GM12873 (cell line): ENCODE results near the gene AK1.

ENCODE experiments used
- TF ChIP-seq, protein P1 (sequence below): IDR thresholded peaks from 2 replicates; pipeline ENCODE4 v1.5.1; 2012; ENCODE audit warnings: low read depth, mild to moderate bottlenecking, moderate library complexity, low read length, control low read depth; ENCODE audit not compliant: insufficient read depth; ENCODE audit errors: missing control alignments

AK1 gene

DNA sequence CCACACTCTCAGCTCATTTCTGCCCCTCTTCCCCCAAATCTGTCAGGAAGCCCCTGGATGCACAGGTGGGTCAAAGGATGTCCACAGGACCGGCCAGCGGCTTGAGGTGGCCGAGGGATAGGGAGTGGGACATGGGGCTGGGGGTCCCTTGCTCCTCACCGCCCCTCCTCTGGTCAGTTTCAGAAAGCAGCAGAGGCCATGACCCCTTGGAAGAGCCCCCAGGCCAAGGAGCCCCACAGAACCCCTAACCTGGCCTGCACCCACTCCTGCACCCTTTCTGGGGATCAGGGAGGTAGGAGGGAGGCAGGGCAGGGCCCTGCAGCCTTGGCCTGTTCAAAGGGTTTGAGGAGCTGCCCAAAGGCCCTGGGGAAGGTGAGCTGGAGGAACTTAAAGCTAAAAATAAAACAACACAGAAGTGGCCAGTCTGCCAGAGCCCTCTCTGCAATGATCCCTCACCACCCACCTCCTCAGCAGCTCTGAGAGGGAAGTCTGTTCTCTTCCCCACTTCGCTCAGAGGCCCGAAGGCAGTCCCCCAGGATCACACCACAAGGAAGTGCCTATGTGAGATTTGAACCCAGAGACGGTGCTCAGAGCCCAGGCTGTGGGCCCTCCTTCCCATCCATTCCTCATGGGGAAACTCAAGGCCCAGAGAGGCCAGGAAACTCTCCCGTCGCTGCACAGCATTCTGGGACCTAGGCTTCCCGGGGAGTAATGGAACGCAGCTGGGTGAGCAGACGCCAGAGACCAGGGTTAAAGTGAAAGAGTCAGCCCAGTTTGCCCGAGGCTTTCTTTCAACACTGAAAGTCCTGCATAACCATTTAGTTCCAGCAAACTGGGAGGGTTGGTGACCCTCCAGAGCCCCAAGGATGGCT lies 23.9 kb downstream of the AK1 start:
- TF ChIP-seq, protein P1, sequence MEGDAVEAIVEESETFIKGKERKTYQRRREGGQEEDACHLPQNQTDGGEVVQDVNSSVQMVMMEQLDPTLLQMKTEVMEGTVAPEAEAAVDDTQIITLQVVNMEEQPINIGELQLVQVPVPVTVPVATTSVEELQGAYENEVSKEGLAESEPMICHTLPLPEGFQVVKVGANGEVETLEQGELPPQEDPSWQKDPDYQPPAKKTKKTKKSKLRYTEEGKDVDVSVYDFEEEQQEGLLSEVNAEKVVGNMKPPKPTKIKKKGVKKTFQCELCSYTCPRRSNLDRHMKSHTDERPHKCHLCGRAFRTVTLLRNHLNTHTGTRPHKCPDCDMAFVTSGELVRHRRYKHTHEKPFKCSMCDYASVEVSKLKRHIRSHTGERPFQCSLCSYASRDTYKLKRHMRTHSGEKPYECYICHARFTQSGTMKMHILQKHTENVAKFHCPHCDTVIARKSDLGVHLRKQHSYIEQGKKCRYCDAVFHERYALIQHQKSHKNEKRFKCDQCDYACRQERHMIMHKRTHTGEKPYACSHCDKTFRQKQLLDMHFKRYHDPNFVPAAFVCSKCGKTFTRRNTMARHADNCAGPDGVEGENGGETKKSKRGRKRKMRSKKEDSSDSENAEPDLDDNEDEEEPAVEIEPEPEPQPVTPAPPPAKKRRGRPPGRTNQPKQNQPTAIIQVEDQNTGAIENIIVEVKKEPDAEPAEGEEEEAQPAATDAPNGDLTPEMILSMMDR, result no peak

DNA sequence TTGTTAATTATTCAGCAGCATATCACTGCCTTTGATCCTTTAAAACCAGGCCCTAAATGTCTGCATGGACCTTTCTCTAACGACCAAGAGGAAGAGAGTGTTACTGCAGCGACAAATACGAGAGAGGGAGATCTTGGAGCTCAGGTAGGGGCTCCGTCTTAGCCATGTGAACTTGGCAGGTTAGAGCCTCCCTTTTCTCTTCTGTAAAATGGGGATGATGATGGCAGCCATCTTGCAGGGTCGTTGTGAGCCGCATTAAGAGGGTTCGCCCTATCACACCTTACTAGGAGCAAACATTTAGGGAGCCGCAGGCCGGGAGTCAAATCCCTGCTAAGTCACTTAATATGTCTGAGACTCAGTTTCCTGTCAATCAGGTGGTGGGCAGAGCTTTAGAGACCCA lies 24.6 kb downstream of the AK1 start:
- TF ChIP-seq, protein P1, result no peak

DNA sequence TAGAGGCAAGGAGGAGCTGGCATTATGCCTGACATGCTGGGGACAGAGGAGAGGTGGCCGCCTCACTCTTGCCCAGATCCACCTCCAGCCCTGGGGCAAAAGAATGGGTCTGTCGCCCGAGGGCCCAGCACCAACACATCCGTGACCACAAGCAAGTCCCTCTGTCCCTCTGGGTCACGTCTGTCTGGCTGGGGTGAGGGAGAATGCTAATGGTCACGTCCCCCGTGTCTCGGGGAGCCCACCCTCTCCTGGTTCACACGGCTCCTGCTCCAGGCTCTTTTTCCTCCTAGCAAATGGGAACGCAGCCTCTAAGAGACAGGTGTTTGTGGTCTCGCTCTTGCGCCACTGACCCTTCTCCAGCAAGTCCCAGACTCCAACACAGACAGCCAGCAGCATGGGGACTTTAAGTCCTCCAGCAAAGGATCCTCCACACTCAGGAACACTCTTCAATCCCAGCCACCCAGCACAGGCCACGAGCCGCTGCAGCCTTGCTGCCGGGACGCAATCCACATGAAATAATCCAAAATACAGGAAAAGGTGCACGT lies 27.1 kb downstream of the AK1 start:
- TF ChIP-seq, protein P1, result no peak

DNA sequence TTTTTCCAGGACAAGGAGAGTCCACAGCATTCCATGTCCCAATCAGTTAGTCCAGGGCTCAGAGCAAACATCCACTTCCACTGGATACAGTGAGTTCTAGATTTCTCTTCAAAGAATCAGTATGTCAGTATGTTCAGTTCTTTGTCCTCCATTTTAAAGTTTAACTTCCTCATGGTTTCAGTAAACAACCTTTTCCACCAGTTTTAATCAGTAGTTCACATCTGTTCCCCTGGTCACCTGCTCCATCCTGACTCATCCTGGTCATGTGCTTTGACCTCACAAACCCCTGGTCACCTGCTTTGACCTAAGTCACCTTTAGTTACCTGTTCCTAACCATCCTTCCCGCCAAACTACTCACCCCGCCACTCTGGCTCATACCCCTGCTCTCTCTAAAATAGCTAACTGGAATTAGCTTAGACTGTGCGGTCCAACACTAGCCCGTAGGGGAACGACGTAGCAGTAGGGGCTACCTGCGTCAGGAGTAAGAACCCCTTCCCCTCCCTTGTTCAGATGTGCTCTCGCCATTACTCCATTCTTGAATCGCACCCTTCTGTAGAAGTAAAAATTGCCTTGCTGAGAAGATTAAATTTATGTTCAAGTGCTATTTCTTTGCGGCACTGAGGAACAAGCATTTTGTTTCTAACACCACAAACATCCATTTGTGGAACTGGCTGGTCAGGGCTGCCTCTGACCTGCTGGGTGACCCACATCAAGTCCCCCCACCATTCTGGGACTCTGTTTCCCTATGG lies 28.5 kb downstream of the AK1 start:
- TF ChIP-seq, protein P1, result no peak

DNA sequence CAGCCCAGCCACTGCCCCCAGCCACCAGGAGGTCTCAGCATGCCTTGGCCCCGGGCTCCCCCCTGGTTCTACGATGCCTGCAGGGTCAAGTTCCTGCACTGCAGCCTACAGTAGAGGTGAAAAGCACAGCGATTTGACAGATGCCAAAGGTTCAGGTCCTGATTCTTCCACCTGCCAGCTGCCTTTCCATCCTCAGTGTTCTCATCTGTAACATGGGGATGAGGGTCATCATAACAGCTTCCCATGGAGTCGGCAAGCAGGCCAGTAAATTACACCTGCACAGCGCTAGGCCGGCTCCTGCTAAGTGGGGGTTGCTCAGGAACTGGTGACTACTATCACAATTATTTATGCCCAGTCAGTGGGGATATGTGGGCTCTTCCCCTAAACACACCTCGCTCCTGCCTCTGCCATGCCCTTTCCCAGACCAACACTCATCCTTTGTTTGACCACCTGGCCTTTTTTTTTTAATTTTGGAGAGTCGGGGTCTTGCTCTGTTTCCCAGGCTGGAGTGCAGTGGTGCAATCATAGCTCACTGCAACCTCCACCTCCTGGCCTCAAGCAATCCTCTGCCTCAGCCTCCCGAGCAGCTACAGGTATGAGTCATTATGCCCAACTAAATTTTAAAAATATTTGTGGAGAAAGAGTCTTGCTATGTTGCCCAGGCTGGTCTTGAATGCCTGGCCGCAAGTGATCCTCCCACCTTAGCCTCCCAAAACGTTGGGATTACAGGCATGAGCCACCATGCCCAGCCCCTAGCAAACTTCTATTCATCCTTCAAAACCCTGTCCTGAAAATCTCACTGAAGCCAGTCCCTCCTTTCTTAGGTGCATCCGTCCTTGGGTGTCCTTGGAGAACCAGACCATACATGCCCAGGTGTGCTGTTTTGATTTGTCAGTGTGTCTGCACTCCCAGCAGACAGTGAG lies 29.4 kb downstream of the AK1 start:
- TF ChIP-seq, protein P1, result no peak

DNA sequence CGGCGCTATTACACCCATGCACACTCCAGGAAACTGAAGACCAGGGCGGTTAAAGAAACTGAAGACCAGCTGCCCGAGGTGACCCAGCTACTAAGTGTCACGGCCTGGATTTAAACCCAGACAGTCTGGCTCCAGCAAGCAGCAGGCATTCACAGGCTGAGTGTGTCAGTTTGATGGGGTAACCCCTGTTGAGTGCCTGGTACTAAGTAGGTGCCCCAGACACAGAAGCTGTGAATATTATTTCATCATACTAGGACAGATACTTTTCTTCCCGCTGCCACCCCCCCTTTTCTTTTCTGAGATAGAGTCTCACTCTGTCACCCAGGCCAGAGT lies 30.3 kb downstream of the AK1 start:
- TF ChIP-seq, protein P1, result no peak
